HG03457 (cell line): ENCODE results near the gene HMX1.

ENCODE experiments used
- ATAC-seq: cut with Tn5 transposase; IDR thresholded peaks from one replicate; pipeline ENCODE4 v1.9.1; 2021; ENCODE audit warnings: moderate number of reproducible peaks; ENCODE audit not compliant: unreplicated experiment

HMX1 gene

DNA sequence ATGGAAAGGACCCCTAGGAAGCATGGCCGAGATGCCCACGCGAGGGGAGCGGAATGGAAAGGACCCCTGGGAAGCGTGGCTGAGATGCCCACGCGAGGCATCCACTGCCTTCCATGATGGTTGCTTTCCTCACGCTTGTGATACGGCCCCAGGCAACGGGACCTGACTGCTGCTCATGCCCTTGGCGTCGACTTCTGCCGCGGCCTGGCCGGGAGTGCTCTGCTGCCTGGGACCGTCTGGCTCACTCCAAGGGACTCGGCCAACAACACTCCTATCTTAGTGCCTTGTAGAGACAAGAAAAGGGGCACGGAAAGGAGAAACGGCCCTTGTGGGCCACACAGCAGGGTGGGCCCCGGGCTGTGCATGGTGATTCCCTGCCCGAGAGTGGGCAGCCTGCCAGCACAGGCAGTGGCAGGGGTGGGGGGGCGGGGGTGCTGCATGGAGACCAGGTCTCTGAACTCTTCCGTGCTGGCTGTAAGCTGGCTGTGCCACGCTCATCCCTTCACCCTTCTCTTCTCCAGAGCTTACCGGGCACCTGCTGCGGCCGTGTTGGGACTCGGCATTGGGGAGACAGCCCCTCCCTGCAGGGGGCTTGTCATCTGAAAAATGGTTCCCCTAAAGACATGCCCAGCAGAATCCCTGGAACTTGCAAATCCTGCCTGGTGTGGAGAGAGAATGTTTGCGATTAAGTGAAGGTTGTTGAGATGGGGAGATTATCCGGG is 38.6 kb upstream of the HMX1 start:
- ATAC-seq, result no peak

DNA sequence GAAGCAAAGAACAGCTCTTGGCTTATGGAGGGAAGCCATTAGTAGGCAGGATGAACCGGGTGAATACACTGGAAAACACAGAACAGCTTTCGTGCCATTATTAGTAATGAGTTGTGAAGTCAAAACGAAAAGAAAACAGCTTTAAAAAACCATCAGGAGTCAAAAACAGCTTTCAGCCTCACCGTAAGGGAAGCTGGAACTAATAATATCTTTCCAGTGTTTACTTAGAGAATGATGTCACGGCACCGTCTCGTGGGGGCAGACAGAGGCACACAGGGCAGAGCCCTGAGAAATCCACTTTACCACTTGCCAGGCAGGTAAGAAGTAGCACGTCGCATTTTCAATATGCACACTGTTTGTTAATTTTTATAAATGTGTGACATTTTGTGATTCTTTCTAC is 37.9 kb upstream of the HMX1 start:
- ATAC-seq, result no peak

GRCh38 chr4:8908206-8908893 is 36.7 kb upstream of the HMX1 start:
- ATAC-seq, result no peak

DNA sequence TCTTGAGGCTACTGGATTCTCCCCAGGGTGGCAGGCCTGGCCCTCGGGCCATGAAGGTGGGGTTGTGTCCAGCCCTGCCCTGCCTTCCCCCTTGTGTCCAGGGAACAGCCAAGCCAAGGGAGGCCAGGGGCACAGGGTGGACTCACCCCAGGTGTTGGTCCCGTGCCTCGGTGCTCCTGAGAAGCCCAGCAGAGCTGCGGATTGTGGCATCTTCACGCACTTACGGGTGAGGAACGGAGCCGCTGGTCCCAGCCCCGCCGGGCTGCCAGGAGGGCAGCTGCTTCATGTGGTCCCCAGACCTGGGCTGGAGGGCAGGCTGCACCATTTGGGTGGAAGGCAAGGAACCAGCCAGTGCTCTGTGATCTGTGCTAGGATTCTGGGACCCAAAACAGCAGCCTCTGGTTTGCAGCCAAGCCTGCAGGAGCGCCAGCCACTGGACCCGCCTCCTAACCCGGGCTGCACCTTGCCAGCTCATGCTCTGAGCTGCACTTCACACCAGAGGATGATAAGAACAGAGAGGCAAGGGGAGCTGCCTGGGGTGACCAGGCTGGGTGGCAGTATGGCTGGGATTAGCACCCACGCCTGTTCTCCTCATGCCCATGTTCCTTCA is 36.1 kb upstream of the HMX1 start:
- no peak for ATAC-seq

DNA sequence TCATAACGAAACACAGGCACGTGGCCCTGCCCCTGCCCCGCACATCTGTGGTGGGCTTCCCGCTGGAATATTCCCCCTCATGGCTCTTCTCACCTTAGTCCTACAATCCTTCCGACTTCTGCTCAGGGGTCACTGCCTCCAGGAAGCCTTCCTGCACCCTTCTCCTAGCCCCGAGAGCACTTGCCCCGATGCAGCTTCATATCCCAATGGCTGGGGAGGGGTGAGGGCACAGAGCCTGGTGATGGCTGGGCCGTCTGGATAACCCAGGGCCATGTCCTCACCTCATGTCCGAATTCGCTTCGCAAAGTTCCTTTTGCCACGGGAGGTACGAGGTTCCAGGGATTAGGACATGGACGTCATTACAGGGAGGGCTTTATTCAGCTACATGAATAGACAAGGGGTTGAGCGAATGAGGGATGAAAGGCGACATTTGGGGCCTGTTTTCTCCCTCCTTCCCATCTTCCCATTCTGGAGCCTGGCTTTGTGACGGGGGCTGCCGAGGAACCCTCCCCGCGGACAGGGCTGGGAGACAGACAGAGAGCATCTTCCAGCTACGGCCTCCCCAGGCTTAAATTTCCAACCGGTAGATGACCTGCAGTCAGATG is 35.5 kb upstream of the HMX1 start:
- no peak for ATAC-seq

GRCh38 chr4:8906668-8906970 is 35.0 kb upstream of the HMX1 start:
- ATAC-seq, result no peak

DNA sequence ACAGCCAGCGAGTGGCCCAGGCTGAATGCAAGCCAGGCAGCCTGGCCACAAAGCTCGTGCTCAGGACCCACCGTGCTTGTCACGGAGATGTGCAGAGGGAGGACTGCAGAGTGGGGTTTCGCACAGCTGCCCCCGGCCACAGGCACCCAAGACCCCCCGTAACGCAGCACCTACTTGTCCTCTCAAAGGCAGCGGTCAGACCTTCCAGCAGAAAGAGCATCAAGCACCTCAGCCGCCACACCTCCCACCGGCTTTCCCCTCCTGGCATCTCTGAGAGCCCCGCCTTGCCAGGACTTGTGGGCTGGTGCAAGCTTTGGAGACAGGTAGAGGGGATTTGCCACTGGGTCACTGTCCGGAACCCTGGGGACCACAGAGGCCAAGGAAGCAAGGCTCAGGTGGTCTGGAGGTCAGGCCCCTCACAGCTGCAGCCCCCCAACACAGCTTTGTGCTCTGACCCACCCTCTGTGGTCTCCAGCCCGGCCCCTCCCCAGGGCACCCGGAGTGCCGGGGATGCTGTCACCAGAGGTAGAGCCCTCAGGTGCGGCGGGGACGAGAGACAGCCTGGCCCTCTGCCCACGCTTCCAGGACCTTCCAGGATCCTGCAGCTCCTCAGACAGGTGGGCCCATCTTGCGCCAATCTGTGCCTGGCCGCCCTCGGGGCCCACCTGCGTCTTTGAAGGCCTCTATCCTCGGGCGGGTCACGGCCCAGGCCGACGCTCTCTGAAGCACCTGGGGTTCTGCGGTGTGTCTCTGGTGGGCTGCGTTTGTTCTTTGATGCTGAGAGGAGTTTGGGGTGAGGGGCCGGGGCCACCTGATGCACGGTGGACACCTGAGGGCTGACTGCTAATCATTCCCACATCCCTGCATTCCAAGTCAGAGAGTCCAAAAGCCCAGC is 34.4 kb upstream of the HMX1 start:
- no peak for ATAC-seq

DNA sequence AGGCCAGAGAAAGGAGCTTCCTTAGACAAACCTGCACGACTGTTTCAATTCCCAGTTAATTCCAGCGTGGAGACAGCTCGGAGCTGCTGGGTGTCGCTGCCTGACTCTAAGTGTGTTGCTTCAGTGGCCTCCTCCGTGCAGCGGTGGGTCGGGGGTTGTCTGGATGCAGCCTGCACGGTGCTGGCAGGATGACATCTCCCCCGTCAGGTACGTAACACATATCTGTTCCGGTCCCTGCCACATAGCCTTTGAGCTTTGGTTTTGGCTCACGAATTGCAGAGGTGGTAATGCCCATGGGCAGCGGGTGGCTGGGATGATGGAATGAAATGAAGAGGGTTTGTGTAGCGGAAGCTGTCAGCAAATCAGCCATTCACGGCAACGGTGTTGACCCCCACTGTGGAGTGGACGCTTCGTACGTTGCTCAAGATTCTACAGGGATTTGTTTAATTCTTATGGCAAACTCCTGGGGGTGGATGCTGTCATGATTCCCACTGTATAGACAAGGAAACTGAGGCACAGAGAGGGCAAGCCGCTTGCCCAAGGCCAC is 33.7 kb upstream of the HMX1 start:
- no peak for ATAC-seq

GRCh38 chr4:8904666-8905065 is 33.0 kb upstream of the HMX1 start:
- no peak for ATAC-seq

GRCh38 chr4:8904041-8904501 is 32.4 kb upstream of the HMX1 start:
- no peak for ATAC-seq

DNA sequence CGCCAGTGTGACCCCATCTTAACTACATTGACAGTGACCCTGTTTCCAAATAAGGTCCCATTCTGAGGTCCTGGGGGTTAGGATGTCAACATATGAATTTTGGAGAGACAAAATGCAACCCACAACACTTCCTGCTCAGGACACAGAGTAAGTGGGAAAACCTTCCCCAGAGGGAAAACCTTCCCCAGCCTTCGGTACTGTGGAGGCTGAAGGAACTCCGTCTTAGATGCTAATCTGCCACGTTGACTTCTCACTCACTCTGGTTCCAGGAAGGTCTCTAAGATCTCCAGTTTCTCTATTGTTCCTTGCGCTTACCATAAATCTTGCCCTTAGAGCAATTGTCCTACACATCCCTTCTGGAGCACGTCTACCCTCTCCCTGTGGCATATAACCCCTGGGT is 29.7 kb upstream of the HMX1 start:
- ATAC-seq, result no peak

DNA sequence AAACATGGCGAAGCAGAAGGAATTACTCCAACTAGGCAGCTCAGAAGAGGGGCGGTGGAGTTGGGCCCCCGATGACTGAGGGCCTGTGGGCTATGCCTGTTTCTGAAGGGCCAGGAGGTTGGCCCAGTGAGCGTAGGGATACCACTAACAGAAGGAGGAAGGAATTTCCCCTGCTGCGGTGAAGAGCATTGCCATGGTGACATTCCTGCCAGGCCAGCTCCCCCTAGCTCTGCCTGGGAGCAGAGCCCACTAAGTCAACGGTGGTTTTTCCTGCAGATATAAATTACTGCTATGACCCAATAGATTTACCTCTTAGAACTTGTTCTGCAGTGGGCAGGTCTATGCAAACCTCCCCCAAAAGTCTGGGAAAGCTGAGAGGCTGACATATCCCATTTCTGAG is 28.9 kb upstream of the HMX1 start:
- ATAC-seq, result no peak

- ATAC-seq, result no peak
Observed at GRCh38 chr4:8898419-8898818, 26.8 kb upstream of the HMX1 start.

GRCh38 chr4:8897251-8898167 is 25.9 kb upstream of the HMX1 start:
- no peak for ATAC-seq

DNA sequence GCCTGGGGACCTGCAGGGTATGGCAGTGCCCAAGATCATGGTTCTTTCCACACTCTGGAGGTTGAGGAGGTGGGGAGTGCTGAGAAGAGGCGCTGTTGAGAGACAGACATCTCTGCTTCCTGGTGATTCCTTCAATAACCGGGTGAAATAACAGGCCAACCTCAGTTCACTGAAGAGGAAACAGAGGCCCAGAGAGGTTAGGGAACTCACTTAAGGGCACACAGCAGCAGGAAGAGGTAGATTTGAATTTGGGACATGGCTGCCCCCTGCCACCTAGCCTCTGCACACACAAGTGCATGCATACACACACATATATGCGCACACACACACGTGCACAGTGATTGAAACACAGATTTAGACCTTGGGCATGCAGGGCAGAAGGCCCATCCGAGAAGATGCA is 24.9 kb upstream of the HMX1 start:
- no peak for ATAC-seq

- no peak for ATAC-seq
Observed at GRCh38 chr4:8896071-8896470, 24.4 kb upstream of the HMX1 start.

DNA sequence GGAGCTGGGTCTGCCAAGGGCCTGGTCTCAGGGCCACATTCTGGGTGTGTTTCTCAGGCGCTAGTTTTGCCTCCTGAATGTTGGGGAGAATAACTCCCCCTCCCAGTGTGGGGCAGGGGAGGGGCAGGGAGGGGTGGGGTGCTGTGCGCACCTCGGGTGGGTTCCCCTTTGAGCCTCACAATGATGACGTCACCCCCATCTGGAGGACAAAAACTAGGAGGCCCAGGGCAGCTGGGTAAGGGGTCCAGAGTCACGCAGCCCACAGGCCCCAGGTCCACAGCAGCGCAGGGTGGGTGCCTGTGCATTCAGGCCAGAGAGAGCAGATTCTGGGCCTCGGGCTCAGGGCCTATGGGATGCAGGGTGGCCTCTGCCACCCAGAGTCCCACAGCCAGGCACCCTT is 23.7 kb upstream of the HMX1 start:
- no peak for ATAC-seq

GRCh38 chr4:8894424-8894816 is 22.8 kb upstream of the HMX1 start:
- ATAC-seq, result no peak

GRCh38 chr4:8893624-8894423 is 22.2 kb upstream of the HMX1 start:
- ATAC-seq, result no peak
